D721Med (cell line): ENCODE measurements around the gene KCNA1.

Source experiments
- DNase-seq: peaks from one replicate; pipeline ENCODE4 v3.0.0; 2011; ENCODE audit warnings: low spot score; ENCODE audit not compliant: insufficient read length
- FAIRE-seq: peaks from 2 replicates; lab custom pipeline; 2011; peaks lifted over from hg19 to GRCh38; lab: Jason Lieb, UNC
- TF ChIP-seq, protein P1 (sequence below): IDR thresholded peaks from 2 replicates; pipeline ENCODE4 v1.5.1; 2012; ENCODE audit warnings: mild to moderate bottlenecking, control low read depth; ENCODE audit not compliant: insufficient read depth; ENCODE audit errors: missing control alignments

The KCNA1 gene

GRCh38 chr12:4934407-4935035, 24.8 kb downstream of the KCNA1 start:
- FAIRE-seq: no peak
- TF ChIP-seq, protein P1, sequence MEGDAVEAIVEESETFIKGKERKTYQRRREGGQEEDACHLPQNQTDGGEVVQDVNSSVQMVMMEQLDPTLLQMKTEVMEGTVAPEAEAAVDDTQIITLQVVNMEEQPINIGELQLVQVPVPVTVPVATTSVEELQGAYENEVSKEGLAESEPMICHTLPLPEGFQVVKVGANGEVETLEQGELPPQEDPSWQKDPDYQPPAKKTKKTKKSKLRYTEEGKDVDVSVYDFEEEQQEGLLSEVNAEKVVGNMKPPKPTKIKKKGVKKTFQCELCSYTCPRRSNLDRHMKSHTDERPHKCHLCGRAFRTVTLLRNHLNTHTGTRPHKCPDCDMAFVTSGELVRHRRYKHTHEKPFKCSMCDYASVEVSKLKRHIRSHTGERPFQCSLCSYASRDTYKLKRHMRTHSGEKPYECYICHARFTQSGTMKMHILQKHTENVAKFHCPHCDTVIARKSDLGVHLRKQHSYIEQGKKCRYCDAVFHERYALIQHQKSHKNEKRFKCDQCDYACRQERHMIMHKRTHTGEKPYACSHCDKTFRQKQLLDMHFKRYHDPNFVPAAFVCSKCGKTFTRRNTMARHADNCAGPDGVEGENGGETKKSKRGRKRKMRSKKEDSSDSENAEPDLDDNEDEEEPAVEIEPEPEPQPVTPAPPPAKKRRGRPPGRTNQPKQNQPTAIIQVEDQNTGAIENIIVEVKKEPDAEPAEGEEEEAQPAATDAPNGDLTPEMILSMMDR: no peak
- no peak for DNase-seq

- TF ChIP-seq, protein P1: no peak
- DNase-seq: no peak
- no peak for FAIRE-seq
These were observed 29.2 kb downstream of the KCNA1 start for GRCh38 chr12:4938900-4939299.

DNA sequence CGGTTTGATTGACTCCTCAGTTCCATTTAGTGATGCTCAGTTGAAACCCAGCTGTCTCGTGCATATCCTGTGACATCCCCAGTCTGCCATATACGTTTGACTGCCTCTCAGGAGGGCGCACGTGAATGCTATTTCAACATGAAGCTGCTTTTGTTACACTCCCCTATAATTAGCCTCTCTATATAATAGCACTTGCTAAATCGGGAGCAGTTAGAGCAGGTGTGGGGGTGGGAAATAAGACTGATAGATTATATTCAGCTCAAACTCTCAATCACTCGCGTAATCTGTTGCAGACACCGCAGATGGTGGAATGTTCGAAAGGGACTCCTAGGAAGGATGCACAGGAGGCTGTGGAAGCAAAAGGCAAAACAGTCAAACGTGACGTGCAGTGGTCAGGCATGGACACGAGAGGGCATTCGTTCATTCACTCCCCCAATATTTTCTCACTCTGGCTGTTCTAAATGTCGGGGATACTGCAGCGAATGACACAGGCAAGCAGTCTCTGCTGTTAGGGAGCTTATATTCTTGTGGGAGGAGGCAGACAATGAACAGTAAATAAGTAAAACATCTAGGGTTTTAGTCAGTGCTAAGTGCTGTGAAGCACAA, 29.8 kb downstream of the KCNA1 start:
- DNase-seq (peak; percentile 26), FAIRE-seq (peak; percentile 68)
- TF ChIP-seq, protein P1: no peak

- FAIRE-seq (no peak), DNase-seq (no peak)
- TF ChIP-seq, protein P1: no peak
These were observed 33.6 kb downstream of the KCNA1 start for GRCh38 chr12:4943067-4943937.

GRCh38 chr12:4943938-4944284, 34.2 kb downstream of the KCNA1 start:
- TF ChIP-seq, protein P1: no peak
- FAIRE-seq: no peak
- no peak for DNase-seq

DNA sequence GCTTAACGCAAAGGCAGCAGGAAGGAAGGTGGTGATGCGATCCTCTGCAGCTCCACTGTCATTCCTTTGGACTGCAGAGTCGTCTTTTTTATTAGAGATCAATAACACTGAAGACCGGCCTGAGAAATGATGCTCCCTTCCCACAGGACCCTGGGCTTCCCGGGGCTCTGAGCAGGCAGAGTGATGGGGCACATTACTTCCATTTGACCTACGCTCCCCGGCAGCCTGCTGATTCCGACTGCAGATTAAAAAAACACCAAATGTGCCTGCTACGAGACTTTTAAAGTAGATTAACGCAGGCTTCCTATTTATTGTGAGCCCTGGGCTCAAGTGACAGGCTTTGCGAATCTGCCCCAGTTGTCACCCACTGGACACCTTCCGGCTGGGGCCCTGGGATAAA, 37.5 kb downstream of the KCNA1 start:
- FAIRE-seq (no peak), DNase-seq (peak; percentile 28)
- TF ChIP-seq, protein P1: no peak

DNA sequence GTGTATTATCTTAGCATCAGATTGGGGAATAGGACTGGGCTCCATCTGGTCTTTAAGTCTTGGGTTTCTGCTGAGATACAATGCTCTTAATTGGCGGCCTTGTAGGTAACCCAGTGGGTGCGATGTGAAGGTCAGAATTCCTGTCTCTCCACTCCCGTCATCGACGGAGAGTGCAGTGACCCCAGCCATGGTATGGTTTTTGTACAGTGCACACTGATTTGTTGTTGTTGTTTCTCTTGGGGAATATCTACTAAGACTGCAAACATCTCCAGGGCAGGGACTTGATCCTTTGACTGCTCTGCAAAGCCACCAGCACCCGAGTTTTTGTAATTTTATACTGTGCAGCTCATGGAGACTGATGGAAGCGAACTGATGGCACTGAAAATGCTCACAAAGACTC, 41.4 kb downstream of the KCNA1 start:
- DNase-seq (no peak), FAIRE-seq (no peak)
- TF ChIP-seq, protein P1: no peak
